H7 (cell line): ENCODE data around the gene NCLN. TPM values are rescaled to one million over a fixed set of nuclear protein-coding genes. Genes with fewer than 3 reads are reported as not detected.
"Not testable (repeated sequence)": the region's sequence is repeated elsewhere in the genome, so short reads cannot be mapped to it uniquely, and the experiment has no call there.

Experiments
- DNase-seq: peaks from one replicate; pipeline ENCODE4 v3.0.0; 2012
- H3K27me3 ChIP-seq: 2 replicates; pipeline ENCODE4 v1.6.0; 2011; ENCODE audit warnings: mild to moderate bottlenecking, low read length; ENCODE audit not compliant: control insufficient read depth, insufficient read depth
- H3K36me3 ChIP-seq: replicated peaks from 2 replicates; pipeline ENCODE4 v1.5.1; 2011; ENCODE audit warnings: low read length; ENCODE audit not compliant: control insufficient read depth, insufficient read depth
- H3K4me3 ChIP-seq: 2 replicates; pipeline ENCODE4 v1.5.1; 2011; ENCODE audit warnings: low read depth, mild to moderate bottlenecking, control low read depth, low read length, moderate library complexity; ENCODE audit not compliant: insufficient read depth
- total RNA-seq: library from RNA; depleted of rRNA; stranded (reverse); fragments of >200 nt; shearing (Covaris generic); gene quantifications from 2 replicates; pipeline ENCODE4 v1.2.3, GENCODE V29; 2014

NCLN gene
- total RNA-seq, 1 experiment from 2014 or later, result 82.8 TPM

DNA sequence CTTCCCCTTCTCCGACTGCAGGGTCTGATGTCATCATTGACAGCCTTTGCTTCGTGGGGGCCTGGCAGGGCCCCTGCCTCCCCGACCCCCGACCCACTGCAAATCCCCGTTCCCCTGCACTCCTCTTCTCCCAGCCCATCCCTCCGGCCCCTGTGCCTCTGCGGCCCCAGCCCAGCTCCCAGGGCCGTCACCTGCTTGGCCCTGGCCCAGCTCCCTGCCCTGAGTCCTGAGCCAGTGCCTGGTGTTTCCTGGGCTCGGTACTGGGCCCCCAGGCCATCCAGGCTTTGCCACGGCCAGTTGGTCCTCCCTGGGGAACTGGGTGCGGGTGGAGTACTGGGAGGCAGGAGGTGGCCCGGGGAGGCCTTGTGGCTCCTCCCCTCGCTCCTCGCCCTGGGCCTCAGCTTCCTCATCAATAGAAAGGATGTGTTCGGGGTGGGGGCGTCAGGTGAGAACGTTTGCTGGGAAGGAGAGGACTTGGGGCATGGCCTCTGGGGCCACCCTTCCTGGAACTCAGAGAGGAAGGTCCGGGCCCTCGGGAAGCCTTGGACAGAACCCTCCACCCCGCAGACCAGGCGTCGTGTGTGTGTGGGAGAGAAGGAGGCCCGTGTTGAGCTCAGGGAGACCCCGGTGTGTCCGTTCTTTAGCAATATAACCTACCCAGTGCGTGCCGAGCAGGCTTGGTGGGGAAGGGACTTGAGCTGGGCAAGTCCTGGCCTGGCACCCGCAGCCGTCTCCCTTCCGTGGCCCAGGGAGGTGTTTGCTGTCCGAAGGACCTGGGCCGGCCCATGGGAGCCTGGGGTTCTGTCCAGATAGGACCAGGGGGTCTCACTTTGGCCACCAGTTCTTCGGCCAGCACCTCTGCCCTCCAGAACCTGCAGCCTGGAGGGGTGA is 22.8 kb downstream of the NCLN start:
- Histone ChIP-seq H3K4me3 (no peak overlapping the region), H3K36me3 (peaks cover 9% of the 10 kb centered on the region), H3K27me3 (no peaks in the 10 kb centered on the region)
- DNase-seq, result peak; percentile 57

GRCh38 chr19:3210347-3211017 is 24.8 kb downstream of the NCLN start:
- Histone ChIP-seq H3K4me3 (no peak overlapping the region), H3K27me3 (no peaks in the 10 kb centered on the region), H3K36me3 (peaks cover 9% of the 10 kb centered on the region)
- DNase-seq, result peak; percentile 96

- H3K27me3 ChIP-seq, result no peaks in the 10 kb centered on the region
- H3K4me3 ChIP-seq, result no peak overlapping the region
- peaks cover 9% of the 10 kb centered on the region for H3K36me3 ChIP-seq
- DNase-seq, result no peak
These were observed 25.5 kb downstream of the NCLN start for GRCh38 chr19:3211191-3211590.

- Histone ChIP-seq H3K4me3 (no peak overlapping the region), H3K27me3 (no peaks in the 10 kb centered on the region), H3K36me3 (no peaks in the 10 kb centered on the region)
- no peak for DNase-seq
These were observed 27.4 kb downstream of the NCLN start for GRCh38 chr19:3213159-3213558.

DNA sequence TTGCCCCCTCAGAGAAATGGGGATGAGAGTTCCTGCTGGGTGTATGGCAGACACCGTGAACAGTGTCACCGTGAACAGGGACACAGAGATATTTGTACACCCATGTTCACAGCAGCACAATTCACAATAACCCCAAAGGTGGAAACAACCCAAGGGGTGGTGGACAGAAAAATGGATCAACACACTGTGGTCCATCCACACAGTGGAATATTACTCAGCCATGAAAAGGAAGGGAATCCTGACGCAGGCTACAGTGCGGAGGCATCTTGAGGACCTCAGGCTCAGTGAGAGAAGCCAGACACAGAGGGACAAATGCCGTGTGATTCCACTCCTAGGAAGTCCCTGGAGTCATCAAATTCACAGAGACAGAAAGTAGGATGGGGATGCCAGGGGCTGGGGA is 31.1 kb downstream of the NCLN start:
- Histone ChIP-seq H3K4me3 (no peak overlapping the region), H3K36me3 (no peaks in the 10 kb centered on the region), H3K27me3 (no peaks in the 10 kb centered on the region)
- no peak for DNase-seq

- Histone ChIP-seq H3K4me3 (no peak overlapping the region), H3K27me3 (peaks cover 4% of the 10 kb centered on the region; the same call in 1 of the 2 replicates), H3K36me3 (no peaks in the 10 kb centered on the region)
- no peak for DNase-seq
These were observed 34.8 kb downstream of the NCLN start for GRCh38 chr19:3220576-3220975.

DNA sequence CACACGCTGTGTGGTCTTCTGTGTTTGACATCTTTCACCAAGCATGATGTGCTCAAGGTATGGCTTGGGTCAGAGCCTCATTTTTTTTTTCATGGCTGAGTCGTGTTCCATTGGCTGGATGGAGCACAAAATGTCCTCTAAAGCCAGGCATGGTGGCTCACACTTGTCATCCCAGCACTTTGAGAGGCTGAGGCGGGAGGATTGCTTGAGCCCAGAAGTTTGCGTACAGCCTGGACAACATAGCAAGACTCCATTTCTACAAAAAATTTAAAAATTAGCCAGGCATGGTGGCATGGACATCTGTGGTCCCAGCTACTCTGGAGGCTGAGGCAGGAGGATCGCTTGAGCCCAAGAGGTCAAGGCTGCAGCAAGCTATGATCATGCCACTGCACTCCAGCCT is 35.8 kb downstream of the NCLN start:
- H3K36me3 ChIP-seq, DNase-seq, H3K27me3 ChIP-seq, H3K4me3 ChIP-seq: not testable (repeated sequence)

DNA sequence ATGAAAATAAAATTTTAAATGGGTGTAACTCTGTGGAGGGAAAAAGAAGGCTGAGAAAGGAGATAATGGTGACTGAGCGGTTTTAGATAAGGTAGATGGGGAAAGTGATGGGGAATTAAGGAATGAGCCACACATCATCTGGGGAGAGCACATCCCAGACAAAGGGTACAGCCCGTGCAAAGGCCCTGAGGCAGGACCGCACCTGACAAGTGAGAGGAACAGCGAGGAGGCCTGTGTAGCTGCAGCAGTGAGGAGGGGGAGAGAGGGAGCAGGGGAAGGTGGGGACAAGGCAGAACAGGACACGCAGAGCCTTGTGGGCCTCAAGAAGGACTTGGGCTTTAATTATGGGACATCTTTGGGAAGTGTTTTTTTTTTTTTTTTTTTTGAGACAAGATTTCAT is 37.0 kb downstream of the NCLN start:
- peaks cover 10% of the 10 kb centered on the region; the same call in 1 of the 2 replicates for H3K27me3 ChIP-seq
- DNase-seq, result no peak
- H3K4me3 ChIP-seq, result no peak overlapping the region
- no peaks in the 10 kb centered on the region for H3K36me3 ChIP-seq

DNA sequence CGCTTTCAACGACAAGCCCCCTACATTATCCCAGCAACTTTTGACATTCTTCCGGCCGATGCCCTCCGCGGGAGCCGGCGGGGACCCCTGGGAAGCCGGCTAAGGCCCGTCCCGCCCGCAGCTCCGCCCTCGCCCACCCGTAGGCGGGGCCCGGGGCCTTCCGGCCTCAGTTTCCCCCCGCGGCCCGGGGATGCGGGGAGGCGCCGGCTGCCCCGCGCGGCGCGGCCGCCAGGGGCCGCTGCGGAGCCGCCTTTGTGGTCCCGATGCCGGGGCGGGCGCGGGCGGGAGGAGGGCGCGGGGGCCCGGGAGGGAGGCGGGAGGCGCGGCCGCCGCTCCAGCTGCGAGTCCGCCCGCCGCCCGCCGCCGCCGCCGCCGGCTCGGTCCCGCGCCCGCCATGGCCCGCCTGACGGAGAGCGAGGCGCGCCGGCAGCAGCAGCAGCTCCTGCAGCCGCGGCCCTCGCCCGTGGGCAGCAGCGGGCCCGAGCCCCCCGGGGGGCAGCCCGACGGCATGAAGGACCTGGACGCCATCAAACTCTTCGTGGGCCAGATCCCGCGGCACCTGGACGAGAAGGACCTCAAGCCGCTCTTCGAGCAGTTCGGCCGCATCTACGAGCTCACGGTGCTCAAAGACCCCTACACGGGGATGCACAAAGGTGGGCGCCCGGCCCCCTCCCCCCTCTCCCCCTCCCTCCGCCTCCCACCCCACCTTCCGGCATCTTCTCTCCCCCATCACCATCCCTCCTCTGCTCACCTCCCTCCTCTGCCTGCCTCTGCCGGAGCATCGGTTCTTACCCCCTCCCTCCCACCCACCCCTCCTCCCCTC is 38.8 kb downstream of the NCLN start, which contains the start of gene CELF5:
CELF5 (plus strand) TSS at position 316 of the 823 bp plus-strand sequence; CDS start at position 395, 79 bp downstream.
- H3K36me3 ChIP-seq, result no peaks in the 10 kb centered on the region
- H3K4me3 ChIP-seq, result peak within 1 kb of the TSS; percentile 69
- peaks cover 15% of the 10 kb centered on the region; the same call in 1 of the 2 replicates for H3K27me3 ChIP-seq
- DNase-seq, result peak; percentile 99

DNA sequence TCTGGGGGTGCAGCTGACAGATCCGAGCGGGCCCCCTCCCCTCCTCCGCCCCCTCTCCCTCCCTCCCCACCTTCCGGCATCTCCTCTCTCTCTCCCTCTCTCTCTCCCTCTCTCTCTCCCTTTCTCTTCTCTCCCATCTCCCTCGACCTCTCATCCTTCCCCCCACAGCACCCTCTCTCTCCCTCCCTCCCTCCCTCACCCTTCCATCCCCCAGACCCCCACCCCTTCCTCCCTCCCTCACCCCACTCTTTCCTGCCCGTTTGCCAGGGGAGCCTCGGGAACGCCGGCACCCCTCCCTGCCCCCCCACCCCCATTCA is 39.4 kb downstream of the NCLN start:
- Histone ChIP-seq H3K4me3 (peak overlapping the region; percentile 43), H3K27me3 (peaks cover 17% of the 10 kb centered on the region; the same call in 1 of the 2 replicates), H3K36me3 (no peaks in the 10 kb centered on the region)
- DNase-seq, result peak; percentile 86

GRCh38 chr19:3225677-3226093 is 40.0 kb downstream of the NCLN start:
- H3K4me3 ChIP-seq, result peak overlapping the region; percentile 43
- DNase-seq, result no peak
- no peaks in the 10 kb centered on the region for H3K36me3 ChIP-seq
- peaks cover 19% of the 10 kb centered on the region; the same call in 1 of the 2 replicates for H3K27me3 ChIP-seq

- DNase-seq, result peak; percentile 51
- no peak overlapping the region for H3K4me3 ChIP-seq
- H3K27me3 ChIP-seq, result peaks cover 19% of the 10 kb centered on the region; the same call in 1 of the 2 replicates
- no peaks in the 10 kb centered on the region for H3K36me3 ChIP-seq
These were observed 41.4 kb downstream of the NCLN start for GRCh38 chr19:3227054-3227626.

GRCh38 chr19:3229346-3229743 is 43.6 kb downstream of the NCLN start:
- no peaks in the 10 kb centered on the region for H3K36me3 ChIP-seq
- H3K4me3 ChIP-seq, result no peak overlapping the region
- H3K27me3 ChIP-seq, result peaks cover 19% of the 10 kb centered on the region; the same call in 1 of the 2 replicates
- peak; percentile 37 for DNase-seq

GRCh38 chr19:3229888-3230496 is 44.3 kb downstream of the NCLN start:
- DNase-seq, result no peak
- no peaks in the 10 kb centered on the region for H3K36me3 ChIP-seq
- H3K4me3 ChIP-seq, result no peak overlapping the region
- peaks cover 17% of the 10 kb centered on the region; the same call in 1 of the 2 replicates for H3K27me3 ChIP-seq
